GM10847 (cell line): Measurements from ENCODE around the gene NOXA1.

Experiments used
- POLR2A ChIP-seq: IDR thresholded peaks from 2 replicates; pipeline ENCODE4 v1.6.1; 2011; ENCODE audit not compliant: insufficient read length; ENCODE audit errors: extremely low read depth

NOXA1 gene

GRCh38 chr9:137385061-137385655, 38.0 kb upstream of the NOXA1 start:
- no peak for TF ChIP-seq POLR2A

GRCh38 chr9:137387114-137387890, 35.9 kb upstream of the NOXA1 start:
- no peak for TF ChIP-seq POLR2A

GRCh38 chr9:137387891-137388560, 35.2 kb upstream of the NOXA1 start:
- TF ChIP-seq POLR2A: no peak

- TF ChIP-seq POLR2A: no peak
Measured at GRCh38 chr9:137388589-137389427, 34.4 kb upstream of the NOXA1 start.

- no peak for TF ChIP-seq POLR2A
Measured at GRCh38 chr9:137389428-137389746, 33.8 kb upstream of the NOXA1 start.

- TF ChIP-seq POLR2A: no peak
Measured at GRCh38 chr9:137390553-137391410, 32.4 kb upstream of the NOXA1 start.

GRCh38 chr9:137391411-137391754, 31.8 kb upstream of the NOXA1 start:
- TF ChIP-seq POLR2A: no peak

GRCh38 chr9:137392232-137393007, 30.8 kb upstream of the NOXA1 start:
- no peak for TF ChIP-seq POLR2A

- no peak for TF ChIP-seq POLR2A
Measured at GRCh38 chr9:137393176-137394150, 29.7 kb upstream of the NOXA1 start.

- no peak for TF ChIP-seq POLR2A
Measured at GRCh38 chr9:137394866-137395665, 28.1 kb upstream of the NOXA1 start.

- TF ChIP-seq POLR2A: no peak
Measured at GRCh38 chr9:137395666-137396010, 27.6 kb upstream of the NOXA1 start.

GRCh38 chr9:137396227-137396626, 27.0 kb upstream of the NOXA1 start:
- TF ChIP-seq POLR2A: no peak
